ENCODE measurements around the gene RPP25L. TPM values are rescaled to one million over a fixed set of nuclear protein-coding genes. Genes with fewer than 3 reads are reported as not detected.

Gene RPP25L
- total RNA-seq, 2 donors from 2014 or later, result 52.1 to 53.2 TPM

GRCh38 chr9:34592895-34593601 lies 18.8 kb downstream of the RPP25L start:
- H3K4me3 ChIP-seq, result no peak overlapping the region
- intact Hi-C loops (cut with DNase I), result no loop called here
- H3K27me3 ChIP-seq (replicated peaks; ENCODE audit: insufficient read depth), result no peaks in the 10 kb centered on the region
- no peaks in the 10 kb centered on the region for H3K9me3 ChIP-seq
- DNase-seq (ENCODE audit: low spot score), result peak; percentile 88
- no peaks in the 10 kb centered on the region for H3K36me3 ChIP-seq
- WGBS, result 3% methylated on average over 26 of the region's 26 CpGs
- peak overlapping the region; percentile 63 to 69 for H3K27ac ChIP-seq
- peaks cover 17% of the 10 kb centered on the region for H3K4me1 ChIP-seq (replicated peaks)
- TF ChIP-seq POLR2AphosphoS5 (IDR thresholded peaks at IDR 0.05), result peak; percentile 76
- TF ChIP-seq CTCF (IDR thresholded peaks at IDR 0.05), result no peak

- Histone ChIP-seq H3K27ac (peak overlapping the region; percentile 8 to 63), H3K36me3 (no peaks in the 10 kb centered on the region), H3K4me3 (no peak overlapping the region), H3K4me1 (replicated peaks) (peaks cover 17% of the 10 kb centered on the region), H3K9me3 (no peaks in the 10 kb centered on the region), H3K27me3 (replicated peaks; ENCODE audit: insufficient read depth) (no peaks in the 10 kb centered on the region)
- 37% methylated on average over 16 of the region's 16 CpGs for WGBS
- DNase-seq (ENCODE audit: low spot score), result no peak
- TF ChIP-seq POLR2A (IDR thresholded peaks at IDR 0.05) (no peak), POLR2AphosphoS5 (IDR thresholded peaks at IDR 0.05) (no peak), CTCF (IDR thresholded peaks at IDR 0.05) (no peak)
- intact Hi-C loops (cut with DNase I), result loop anchor here (1.0 to 2.0 kb wide), 2 partner anchors 44 to 189 kb away; no protein-coding TSS in a partner anchor
Measured at GRCh38 chr9:34591917-34592866, 19.7 kb downstream of the RPP25L start.

- Histone ChIP-seq H3K4me1 (replicated peaks) (peaks cover 17% of the 10 kb centered on the region), H3K9me3 (no peaks in the 10 kb centered on the region), H3K4me3 (no peak overlapping the region), H3K36me3 (no peaks in the 10 kb centered on the region), H3K27me3 (replicated peaks; ENCODE audit: insufficient read depth) (no peaks in the 10 kb centered on the region), H3K27ac (no peak overlapping the region)
- TF ChIP-seq CTCF (IDR thresholded peaks at IDR 0.05) (peak; percentile 89 to 96 (median 94)), POLR2A (IDR thresholded peaks at IDR 0.05) (no peak), POLR2AphosphoS5 (IDR thresholded peaks at IDR 0.05) (peak; percentile 42)
- 15% methylated on average over 60 of the region's 60 CpGs for WGBS
- intact Hi-C loops (cut with DNase I), result loop anchor here (1.0 to 2.0 kb wide), 2 partner anchors 43 to 189 kb away; no protein-coding TSS in a partner anchor
- peak; percentile 84 for DNase-seq (ENCODE audit: low spot score)
Measured at GRCh38 chr9:34591248-34591916, 20.5 kb downstream of the RPP25L start.

- WGBS, result 43% methylated on average over 40 of the region's 40 CpGs
- TF ChIP-seq POLR2A (IDR thresholded peaks at IDR 0.05), result no peak
- no peak for TF ChIP-seq POLR2AphosphoS5 (IDR thresholded peaks at IDR 0.05)
- TF ChIP-seq CTCF (IDR thresholded peaks at IDR 0.05), result no peak
- H3K27me3 ChIP-seq (replicated peaks; ENCODE audit: insufficient read depth), result no peaks in the 10 kb centered on the region
- DNase-seq (ENCODE audit: low spot score), result no peak
- H3K36me3 ChIP-seq, result no peaks in the 10 kb centered on the region
- peak overlapping the region in 1 of 2 donors; percentile 20 for H3K27ac ChIP-seq
- peaks cover 17% of the 10 kb centered on the region for H3K4me1 ChIP-seq (replicated peaks)
- intact Hi-C loops (cut with DNase I), result loop anchor here (1.0 to 2.0 kb wide), 2 partner anchors 42 to 188 kb away; no protein-coding TSS in a partner anchor
- H3K4me3 ChIP-seq, result peak overlapping the region; percentile 46 to 62
- no peaks in the 10 kb centered on the region for H3K9me3 ChIP-seq
Measured at GRCh38 chr9:34590381-34591247, 21.3 kb downstream of the RPP25L start.
